HEK293 (cell line): Measurements from ENCODE around the gene PRPF6.
A peak's percentile ranks its signal among the peaks of the same experiment; 100 is the strongest.

Source experiments
- CTCF ChIA-PET: fragments of 350-600 bp; formaldehyde crosslinking; extraction: SDS; loops from one replicate; lab custom pipeline; 2021; ENCODE audit warnings: antibody characterized with exemption; lab: Yijun Ruan, JAX
- POLR2A ChIA-PET: fragments of 300-600 bp; formaldehyde crosslinking; extraction: SDS; loops from one replicate; lab custom pipeline; 2020; ENCODE audit warnings: antibody characterized with exemption, inconsistent platforms; lab: Yijun Ruan, JAX
- H3K27ac ChIP-seq: fragments of 200-500 bp; sonication (Bioruptor generic); 2 replicates; pipeline ENCODE4 v1.5.1; 2014; ENCODE audit warnings: low read depth, low read length, control low read depth, inconsistent platforms; ENCODE audit errors: extremely low read depth
- H3K36me3 ChIP-seq, 2 experiments: fragments of 200-500 bp in 1 of 2; sonication (Bioruptor generic) in 1 of 2; 1 replicate in 1 of 2; 2 replicates in 1 of 2; pipeline ENCODE4 v1.5.1; 2014 to 2017; ENCODE audit warnings: inconsistent platforms in 2 of 2, low read length in 2 of 2; ENCODE audit not compliant: control insufficient read depth in 2 of 2, insufficient read depth in 1 of 2
- H3K4me1 ChIP-seq: fragments of 200-500 bp; sonication (Bioruptor generic); 2 replicates; pipeline ENCODE4 v1.5.1; 2014; ENCODE audit warnings: mild to moderate bottlenecking, low read length, inconsistent platforms; ENCODE audit not compliant: control insufficient read depth, insufficient read depth
- H3K4me3 ChIP-seq: 2 replicates; pipeline ENCODE4 v1.5.1; 2011; ENCODE audit warnings: low read depth, mild to moderate bottlenecking, control low read depth, low read length, moderate library complexity
- H3K9me3 ChIP-seq: fragments of 200-500 bp; sonication (Bioruptor generic); 2 replicates; pipeline ENCODE4 v1.5.1; 2014; ENCODE audit warnings: low read depth, low read length, inconsistent platforms; ENCODE audit not compliant: control insufficient read depth, insufficient read depth
- BCL11B ChIP-seq: fragments of 450-650 bp; formaldehyde crosslinking; IDR thresholded peaks from 2 replicates; pipeline ENCODE4 v1.5.1; 2016; ENCODE audit warnings: low read depth, missing biosample characterization, missing genetic modification characterization
- EGR2 ChIP-seq: fragments of 450-650 bp; formaldehyde crosslinking; IDR thresholded peaks from 2 replicates; pipeline ENCODE4 v1.5.1; 2016; ENCODE audit warnings: low read depth, missing biosample characterization, missing genetic modification characterization
- FEZF1 ChIP-seq: fragments of 450-650 bp; formaldehyde crosslinking; IDR thresholded peaks from 2 replicates; pipeline ENCODE4 v1.5.1; 2016; ENCODE audit warnings: missing biosample characterization, missing genetic modification characterization
- GFI1B ChIP-seq: fragments of 450-650 bp; formaldehyde crosslinking; IDR thresholded peaks from 2 replicates; pipeline ENCODE4 v1.5.1; 2016; ENCODE audit warnings: missing biosample characterization, missing genetic modification characterization
- GLI4 ChIP-seq: fragments of 450-650 bp; formaldehyde crosslinking; IDR thresholded peaks from 2 replicates; pipeline ENCODE4 v1.5.1; 2016; ENCODE audit warnings: missing biosample characterization, missing genetic modification characterization
- KLF7 ChIP-seq: fragments of 450-650 bp; formaldehyde crosslinking; IDR thresholded peaks from 2 replicates; pipeline ENCODE4 v1.5.1; 2016; ENCODE audit warnings: missing biosample characterization, missing genetic modification characterization, borderline replicate concordance
- SCRT2 ChIP-seq: fragments of 450-650 bp; formaldehyde crosslinking; IDR thresholded peaks from 2 replicates; pipeline ENCODE4 v1.5.1; 2016; ENCODE audit warnings: missing biosample characterization, missing genetic modification characterization
- ZFP37 ChIP-seq: fragments of 450-650 bp; formaldehyde crosslinking; IDR thresholded peaks from 2 replicates; pipeline ENCODE4 v1.5.1; 2016; ENCODE audit warnings: missing biosample characterization, missing genetic modification characterization
- ZFP69B ChIP-seq: fragments of 450-650 bp; formaldehyde crosslinking; IDR thresholded peaks from 2 replicates; pipeline ENCODE4 v1.5.1; 2016; ENCODE audit warnings: missing biosample characterization, missing genetic modification characterization
- ZIC2 ChIP-seq: fragments of 450-650 bp; formaldehyde crosslinking; IDR thresholded peaks from 2 replicates; pipeline ENCODE4 v1.5.1; 2016; ENCODE audit warnings: missing biosample characterization, missing genetic modification characterization
- ZNF221 ChIP-seq: fragments of 450-650 bp; formaldehyde crosslinking; IDR thresholded peaks from 2 replicates; pipeline ENCODE4 v1.5.1; 2017; ENCODE audit warnings: missing biosample characterization, missing genetic modification characterization, borderline replicate concordance
- ZNF274 ChIP-seq, 2 experiments: fragments of 200-500 bp in 1 of 2; fragments of 450-650 bp in 1 of 2; sonication (Bioruptor generic) in 1 of 2; formaldehyde crosslinking in 1 of 2; IDR thresholded peaks; 2 replicates each; pipeline versions ENCODE4 v1.5.1 to v1.6.1; 2014 to 2016; ENCODE audit warnings: borderline replicate concordance in 1 of 2, inconsistent platforms in 1 of 2, low read length in 1 of 2, missing biosample characterization in 1 of 2, missing genetic modification characterization in 1 of 2
- ZNF292 ChIP-seq: fragments of 450-650 bp; formaldehyde crosslinking; IDR thresholded peaks from 2 replicates; pipeline ENCODE4 v1.5.1; 2016; ENCODE audit warnings: low read depth, missing biosample characterization, missing genetic modification characterization, borderline replicate concordance
- ZNF311 ChIP-seq: fragments of 450-650 bp; formaldehyde crosslinking; IDR thresholded peaks from 2 replicates; pipeline ENCODE4 v1.5.1; 2017; ENCODE audit warnings: missing biosample characterization, missing genetic modification characterization, borderline replicate concordance
- ZNF341 ChIP-seq: fragments of 450-650 bp; formaldehyde crosslinking; IDR thresholded peaks from 2 replicates; pipeline ENCODE4; 2016; ENCODE audit warnings: low read depth, missing biosample characterization, missing genetic modification characterization
- ZNF48 ChIP-seq: fragments of 450-650 bp; formaldehyde crosslinking; IDR thresholded peaks from 2 replicates; pipeline ENCODE4 v1.5.1; 2016; ENCODE audit warnings: missing biosample characterization, missing genetic modification characterization
- ZNF624 ChIP-seq: fragments of 450-650 bp; formaldehyde crosslinking; IDR thresholded peaks from 2 replicates; pipeline ENCODE4 v1.5.1; 2017; ENCODE audit warnings: missing biosample characterization, missing genetic modification characterization
- ZNF660 ChIP-seq: fragments of 450-650 bp; IDR thresholded peaks from 2 replicates; pipeline ENCODE4 v1.5.1; 2018; ENCODE audit warnings: missing biosample characterization, mild to moderate bottlenecking, missing genetic modification characterization
- ZNF707 ChIP-seq: fragments of 450-650 bp; formaldehyde crosslinking; IDR thresholded peaks from 2 replicates; pipeline ENCODE4 v1.5.1; 2016; ENCODE audit warnings: missing biosample characterization, missing genetic modification characterization
- ZNF776 ChIP-seq: fragments of 450-650 bp; formaldehyde crosslinking; IDR thresholded peaks from 2 replicates; pipeline ENCODE4 v1.5.0; 2017; ENCODE audit warnings: missing biosample characterization, missing genetic modification characterization, borderline replicate concordance
- ZNF785 ChIP-seq: fragments of 450-650 bp; formaldehyde crosslinking; IDR thresholded peaks from 2 replicates; pipeline ENCODE4 v1.5.1; 2016; ENCODE audit warnings: missing biosample characterization, missing genetic modification characterization
- ZNF830 ChIP-seq: fragments of 450-650 bp; IDR thresholded peaks from 2 replicates; pipeline ENCODE4 v1.5.0; 2018; ENCODE audit warnings: missing biosample characterization, missing genetic modification characterization, low read depth, mild to moderate bottlenecking, moderate library complexity
- ZXDB ChIP-seq: fragments of 450-650 bp; formaldehyde crosslinking; IDR thresholded peaks from 2 replicates; pipeline ENCODE4 v1.5.1; 2016; ENCODE audit warnings: missing biosample characterization, missing genetic modification characterization
- TF ChIP-seq, protein P1 (sequence below): fragments of 450-650 bp; formaldehyde crosslinking; IDR thresholded peaks from 2 replicates; pipeline ENCODE4 v1.5.1; 2016; ENCODE audit warnings: missing biosample characterization, missing genetic modification characterization
- TF ChIP-seq, protein P2 (sequence below): fragments of 450-650 bp; formaldehyde crosslinking; IDR thresholded peaks from 2 replicates; pipeline ENCODE4 v1.5.1; 2016; ENCODE audit warnings: missing biosample characterization, missing genetic modification characterization
- TF ChIP-seq, protein P3 (sequence below): fragments of 450-650 bp; formaldehyde crosslinking; IDR thresholded peaks from 2 replicates; pipeline ENCODE4 v1.5.1; 2016; ENCODE audit warnings: missing biosample characterization, missing genetic modification characterization
- TF ChIP-seq, protein P4 (sequence below): fragments of 450-650 bp; formaldehyde crosslinking; IDR thresholded peaks from 2 replicates; pipeline ENCODE4; 2016; ENCODE audit warnings: missing biosample characterization, missing genetic modification characterization

The PRPF6 gene

DNA sequence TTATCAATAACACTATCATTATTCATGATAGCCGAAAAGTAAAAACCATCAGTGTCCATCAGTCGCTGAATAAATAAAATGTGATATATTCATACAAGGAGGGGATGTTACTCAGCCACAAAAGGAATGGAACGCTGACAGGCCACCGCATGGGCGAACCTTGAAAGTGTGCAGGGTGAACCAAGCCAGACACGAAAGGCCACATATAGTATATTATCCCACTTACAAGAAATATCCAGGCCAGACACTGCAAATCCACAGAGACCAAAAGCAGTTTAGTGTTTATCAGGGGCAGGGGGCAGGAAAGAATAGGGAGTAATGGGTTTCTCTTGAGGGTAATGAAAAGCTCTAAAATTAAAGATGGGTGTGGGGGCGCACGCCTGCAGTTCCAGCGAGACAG lies 62.8 kb downstream of the PRPF6 start:
- no peak overlapping the region for H3K4me3 ChIP-seq
- no peaks in the 10 kb centered on the region for H3K9me3 ChIP-seq
- peaks cover 0 to 5% of the 10 kb centered on the region in 2 experiments; a peak in 1 of 3 replicates for H3K36me3 ChIP-seq
- H3K27ac ChIP-seq: no peak overlapping the region
- CTCF ChIA-PET: interaction anchor here (0.8 to 1.4 kb wide), 2 partner anchors 10 to 13 kb away, joined by 4 to 6 read pairs; no protein-coding TSS in a partner anchor
- TF ChIP-seq ZNF830 (tag by site-specific recombination): no peak
- TF ChIP-seq KLF7 (tag by site-specific recombination): no peak
- no peak for TF ChIP-seq ZNF707 (tag by site-specific recombination)
- TF ChIP-seq ZFP37: no peak
- no peak for TF ChIP-seq ZNF785
- no peak for TF ChIP-seq ZNF221 (tag by site-specific recombination)
- TF ChIP-seq EGR2 (tag by site-specific recombination): no peak
- no peak for TF ChIP-seq ZFP69B
- no peak for TF ChIP-seq ZNF48 (tag by site-specific recombination)
- no peak for TF ChIP-seq ZXDB (tag by site-specific recombination)
- no peak for TF ChIP-seq GLI4 (tag by site-specific recombination)
- no peak for TF ChIP-seq ZNF660 (tag by site-specific recombination)
- TF ChIP-seq, all 188 proteins: peak for 0
- H3K4me1 ChIP-seq: no peaks in the 10 kb centered on the region
- POLR2A ChIA-PET: interaction anchor here (0.7 to 1.0 kb wide), 2 partner anchors 41 to 87 kb away, joined by 4 to 7 read pairs; partner anchors contain the start of gene UCKL1

DNA sequence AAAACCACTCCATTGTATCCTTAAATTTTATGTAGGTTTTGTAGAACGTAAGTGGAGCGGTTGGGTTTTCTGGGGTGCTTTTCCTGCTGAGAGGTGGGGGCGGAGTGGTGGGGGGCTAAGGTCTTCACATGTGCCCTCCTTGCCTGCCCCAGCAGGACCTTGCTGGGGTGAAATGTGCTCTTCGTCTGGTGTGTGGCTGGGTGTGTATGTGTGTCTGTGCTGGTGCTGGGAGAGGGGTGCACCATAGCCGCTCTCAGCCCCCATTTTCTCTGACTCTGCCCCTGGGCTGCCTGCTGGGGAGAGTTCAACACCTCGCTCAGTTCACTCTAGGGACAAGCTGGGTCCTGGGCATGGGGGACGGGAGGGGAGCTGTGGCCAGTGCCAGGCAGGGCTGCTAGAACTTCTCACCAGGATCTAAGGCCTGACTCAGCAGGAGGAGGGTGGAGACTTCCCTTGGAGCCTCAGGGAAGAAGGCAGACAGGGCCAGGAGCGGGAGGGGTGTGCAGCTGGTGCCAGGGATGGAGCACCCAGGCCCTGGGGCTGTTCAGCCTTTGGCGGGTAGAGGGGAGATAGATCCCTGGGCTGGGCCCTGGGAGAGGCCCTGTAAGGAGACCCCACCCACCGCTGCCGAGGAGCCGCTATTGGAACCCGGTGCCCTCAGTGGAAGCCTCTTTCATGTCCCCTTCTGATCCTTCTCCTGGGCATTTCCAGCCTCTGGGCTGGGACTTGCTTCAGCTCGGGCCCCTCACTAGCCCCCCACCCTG lies 63.7 kb downstream of the PRPF6 start:
- Histone ChIP-seq H3K27ac (no peak overlapping the region), H3K4me3 (no peak overlapping the region), H3K4me1 (no peaks in the 10 kb centered on the region; the same call in 1 of the 2 replicates), H3K9me3 (no peaks in the 10 kb centered on the region), H3K36me3 (peaks cover 0 to 5% of the 10 kb centered on the region in 2 experiments; a peak in 1 of 3 replicates)
- ChIA-PET POLR2A (interaction anchor here (0.7 kb wide), 1 partner anchor 42 kb away, joined by 4 read pairs; no protein-coding TSS in a partner anchor), CTCF (interaction anchor here (1.4 kb wide), 1 partner anchor 9 kb away, joined by 6 read pairs; no protein-coding TSS in a partner anchor)
- TF ChIP-seq ZNF830 (tag by site-specific recombination) (no peak), GFI1B (tag by site-specific recombination) (no peak), ZNF292 (tag by site-specific recombination) (no peak), BCL11B (tag by site-specific recombination) (no peak), ZNF274 (IDR thresholded peaks at IDR 0.05; ENCODE audit: low read length) (no peak), ZNF274 (tag by site-specific recombination; IDR thresholded peaks at IDR 0.05; ENCODE audit: borderline replicate concordance) (no peak), ZNF624 (tag by site-specific recombination) (no peak), ZNF311 (tag by site-specific recombination) (no peak), SCRT2 (no peak), FEZF1 (tag by site-specific recombination) (no peak), ZNF341 (tag by site-specific recombination) (peak; percentile 26; the same call in 1 of the 2 replicates), ZNF776 (tag by site-specific recombination) (no peak), ZIC2 (tag by site-specific recombination) (peak; percentile 87)
- TF ChIP-seq, protein P1, sequence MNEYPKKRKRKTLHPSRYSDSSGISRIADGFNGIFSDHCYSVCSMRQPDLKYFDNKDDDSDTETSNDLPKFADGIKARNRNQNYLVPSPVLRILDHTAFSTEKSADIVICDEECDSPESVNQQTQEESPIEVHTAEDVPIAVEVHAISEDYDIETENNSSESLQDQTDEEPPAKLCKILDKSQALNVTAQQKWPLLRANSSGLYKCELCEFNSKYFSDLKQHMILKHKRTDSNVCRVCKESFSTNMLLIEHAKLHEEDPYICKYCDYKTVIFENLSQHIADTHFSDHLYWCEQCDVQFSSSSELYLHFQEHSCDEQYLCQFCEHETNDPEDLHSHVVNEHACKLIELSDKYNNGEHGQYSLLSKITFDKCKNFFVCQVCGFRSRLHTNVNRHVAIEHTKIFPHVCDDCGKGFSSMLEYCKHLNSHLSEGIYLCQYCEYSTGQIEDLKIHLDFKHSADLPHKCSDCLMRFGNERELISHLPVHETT: no peak
- TF ChIP-seq, protein P2, sequence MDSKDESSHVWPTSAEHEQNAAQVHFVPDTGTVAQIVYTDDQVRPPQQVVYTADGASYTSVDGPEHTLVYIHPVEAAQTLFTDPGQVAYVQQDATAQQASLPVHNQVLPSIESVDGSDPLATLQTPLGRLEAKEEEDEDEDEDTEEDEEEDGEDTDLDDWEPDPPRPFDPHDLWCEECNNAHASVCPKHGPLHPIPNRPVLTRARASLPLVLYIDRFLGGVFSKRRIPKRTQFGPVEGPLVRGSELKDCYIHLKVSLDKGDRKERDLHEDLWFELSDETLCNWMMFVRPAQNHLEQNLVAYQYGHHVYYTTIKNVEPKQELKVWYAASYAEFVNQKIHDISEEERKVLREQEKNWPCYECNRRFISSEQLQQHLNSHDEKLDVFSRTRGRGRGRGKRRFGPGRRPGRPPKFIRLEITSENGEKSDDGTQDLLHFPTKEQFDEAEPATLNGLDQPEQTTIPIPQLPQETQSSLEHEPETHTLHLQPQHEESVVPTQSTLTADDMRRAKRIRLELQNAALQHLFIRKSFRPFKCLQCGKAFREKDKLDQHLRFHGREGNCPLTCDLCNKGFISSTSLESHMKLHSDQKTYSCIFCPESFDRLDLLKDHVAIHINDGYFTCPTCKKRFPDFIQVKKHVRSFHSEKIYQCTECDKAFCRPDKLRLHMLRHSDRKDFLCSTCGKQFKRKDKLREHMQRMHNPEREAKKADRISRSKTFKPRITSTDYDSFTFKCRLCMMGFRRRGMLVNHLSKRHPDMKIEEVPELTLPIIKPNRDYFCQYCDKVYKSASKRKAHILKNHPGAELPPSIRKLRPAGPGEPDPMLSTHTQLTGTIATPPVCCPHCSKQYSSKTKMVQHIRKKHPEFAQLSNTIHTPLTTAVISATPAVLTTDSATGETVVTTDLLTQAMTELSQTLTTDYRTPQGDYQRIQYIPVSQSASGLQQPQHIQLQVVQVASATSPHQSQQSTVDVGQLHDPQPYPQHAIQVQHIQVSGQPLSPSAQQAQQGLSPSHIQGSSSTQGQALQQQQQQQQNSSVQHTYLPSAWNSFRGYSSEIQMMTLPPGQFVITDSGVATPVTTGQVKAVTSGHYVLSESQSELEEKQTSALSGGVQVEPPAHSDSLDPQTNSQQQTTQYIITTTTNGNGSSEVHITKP: peak; percentile 81
- TF ChIP-seq, protein P3, sequence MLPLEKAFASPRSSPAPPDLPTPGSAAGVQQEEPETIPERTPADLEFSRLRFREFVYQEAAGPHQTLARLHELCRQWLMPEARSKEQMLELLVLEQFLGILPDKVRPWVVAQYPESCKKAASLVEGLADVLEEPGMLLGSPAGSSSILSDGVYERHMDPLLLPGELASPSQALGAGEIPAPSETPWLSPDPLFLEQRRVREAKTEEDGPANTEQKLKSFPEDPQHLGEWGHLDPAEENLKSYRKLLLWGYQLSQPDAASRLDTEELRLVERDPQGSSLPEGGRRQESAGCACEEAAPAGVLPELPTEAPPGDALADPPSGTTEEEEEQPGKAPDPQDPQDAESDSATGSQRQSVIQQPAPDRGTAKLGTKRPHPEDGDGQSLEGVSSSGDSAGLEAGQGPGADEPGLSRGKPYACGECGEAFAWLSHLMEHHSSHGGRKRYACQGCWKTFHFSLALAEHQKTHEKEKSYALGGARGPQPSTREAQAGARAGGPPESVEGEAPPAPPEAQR (tag by site-specific recombination): no peak
- TF ChIP-seq, protein P4, sequence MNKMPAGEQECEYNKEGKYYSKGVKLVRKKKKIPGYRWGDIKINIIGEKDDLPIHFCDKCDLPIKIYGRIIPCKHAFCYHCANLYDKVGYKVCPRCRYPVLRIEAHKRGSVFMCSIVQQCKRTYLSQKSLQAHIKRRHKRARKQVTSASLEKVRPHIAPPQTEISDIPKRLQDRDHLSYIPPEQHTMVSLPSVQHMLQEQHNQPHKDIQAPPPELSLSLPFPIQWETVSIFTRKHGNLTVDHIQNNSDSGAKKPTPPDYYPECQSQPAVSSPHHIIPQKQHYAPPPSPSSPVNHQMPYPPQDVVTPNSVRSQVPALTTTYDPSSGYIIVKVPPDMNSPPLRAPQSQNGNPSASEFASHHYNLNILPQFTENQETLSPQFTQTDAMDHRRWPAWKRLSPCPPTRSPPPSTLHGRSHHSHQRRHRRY: no peak
